ENCODE measurements around the gene ANKRD13A. TPM values are rescaled to one million over a fixed set of nuclear protein-coding genes. Genes with fewer than 3 reads are reported as not detected.

The ANKRD13A gene
- total and polyA plus RNA-seq, 2 of the 13 experiments (the other 11 are each of a cell fraction or from before 2014, with no cell fraction given), result 34.1 to 41.6 TPM

- TF ChIP-seq BRF2 (CRISPR knock-in tag; IDR thresholded peaks at IDR 0.05), result peak; percentile 67
- TF ChIP-seq POGK (CRISPR knock-in tag; conservative IDR thresholded peaks at IDR 0.05), result peak; percentile 51; the same call in 1 of the 2 replicates
- no peak for TF ChIP-seq ZSCAN25 (CRISPR knock-in tag; IDR thresholded peaks at IDR 0.05)
- peak; percentile 44; the same call in 1 of the 2 replicates for TF ChIP-seq ZNF280B (CRISPR knock-in tag; IDR thresholded peaks at IDR 0.05; ENCODE audit: borderline replicate concordance)
- TF ChIP-seq CTCF (CRISPR knock-in tag; IDR thresholded peaks at IDR 0.05), result no peak
- peak; percentile 86 for TF ChIP-seq MNT (IDR thresholded peaks at IDR 0.05)
- TF ChIP-seq ZNF407 (CRISPR knock-in tag; IDR thresholded peaks at IDR 0.05; ENCODE audit: not compliant biosample characterization), result no peak
These were observed 80.5 kb downstream of the ANKRD13A start (continued) for GRCh38 chr12:110079477-110080400.

All from HepG2 (cell line).